RWPE2 (cell line): ENCODE data around the gene PIK3R2.
A peak's percentile ranks its signal among the peaks of the same experiment; 100 is the strongest.

ENCODE experiments used
- ATAC-seq: fragments of 200-7000 bp; cut with Tn5 transposase; 3 replicates; pipeline ENCODE4 v1.9.1; 2021; ENCODE audit warnings: low read depth
- DNase-seq: peaks from one replicate; pipeline ENCODE4 v3.0.0-alpha.2; 2020; ENCODE audit warnings: low spot score
- H3K27ac ChIP-seq: fragments of 450-650 bp; 2 replicates; pipeline ENCODE4 v1.5.1; 2017; ENCODE audit warnings: mild to moderate bottlenecking; ENCODE audit not compliant: poor library complexity, severe bottlenecking
- H3K27me3 ChIP-seq: fragments of 250-450 bp; sonication (Bioruptor Pico); 2 replicates; pipeline ENCODE4 v1.5.1; 2021; ENCODE audit warnings: mild to moderate bottlenecking, moderate library complexity; ENCODE audit not compliant: insufficient read depth, poor library complexity, severe bottlenecking
- H3K36me3 ChIP-seq: fragments of 250-450 bp; sonication (Bioruptor Pico); 2 replicates; pipeline ENCODE4 v1.5.1; 2020; ENCODE audit warnings: low read depth, mild to moderate bottlenecking, moderate library complexity
- H3K4me1 ChIP-seq: fragments of 250-450 bp; sonication (Bioruptor Pico); 2 replicates; pipeline ENCODE4 v1.5.1; 2021; ENCODE audit warnings: mild to moderate bottlenecking, moderate library complexity; ENCODE audit not compliant: insufficient read depth, poor library complexity, severe bottlenecking
- H3K4me3 ChIP-seq: fragments of 250-450 bp; sonication (Bioruptor Pico); 2 replicates; pipeline ENCODE4 v1.5.1; 2021; ENCODE audit warnings: mild to moderate bottlenecking, moderate library complexity; ENCODE audit not compliant: severe bottlenecking
- H3K9me3 ChIP-seq: fragments of 250-450 bp; sonication (Bioruptor Pico); 2 replicates; pipeline ENCODE4 v1.5.1; 2021; ENCODE audit warnings: mild to moderate bottlenecking, moderate library complexity; ENCODE audit not compliant: severe bottlenecking
- TF ChIP-seq, protein P1 (sequence below): fragments of 450-650 bp; IDR thresholded peaks from one replicate; pipeline ENCODE4 v1.5.1; 2017; ENCODE audit warnings: mild to moderate bottlenecking, moderate library complexity; ENCODE audit not compliant: poor library complexity, severe bottlenecking

PIK3R2 gene

DNA sequence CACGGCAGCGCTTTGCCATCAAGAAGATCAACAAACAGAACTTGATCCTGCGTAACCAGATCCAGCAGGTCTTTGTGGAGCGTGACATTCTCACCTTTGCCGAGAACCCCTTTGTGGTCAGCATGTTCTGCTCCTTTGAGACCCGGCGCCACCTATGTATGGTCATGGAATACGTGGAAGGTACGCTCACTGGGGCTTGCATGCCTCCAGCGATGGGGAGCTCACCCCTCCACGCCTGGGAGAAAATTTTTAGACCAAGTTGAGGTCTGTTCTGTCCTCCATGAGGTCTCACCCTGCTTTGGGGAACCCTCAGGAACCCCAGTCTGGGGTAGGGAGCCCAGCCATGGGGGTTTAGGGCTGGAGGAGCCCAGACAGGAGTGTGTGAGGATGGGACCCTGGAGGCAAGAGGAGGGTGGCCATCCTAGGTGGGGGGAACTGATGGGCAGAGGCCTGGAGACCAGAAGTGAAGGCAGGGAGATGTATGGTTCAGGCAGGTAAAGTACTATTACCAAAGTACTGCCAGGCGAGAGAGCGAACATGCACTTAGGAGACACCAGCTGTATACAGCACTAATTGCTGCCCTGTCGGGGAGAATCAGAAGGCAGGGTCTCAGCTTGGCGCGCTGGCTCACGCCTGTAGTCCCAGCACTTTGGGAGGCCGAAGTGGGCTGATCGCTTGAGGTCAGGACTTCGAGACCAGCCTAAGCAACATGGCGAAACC is 22.3 kb upstream of the PIK3R2 start:
- ATAC-seq (no peak), DNase-seq (no peak)
- no peak overlapping the region for H3K4me3 ChIP-seq
- no peak overlapping the region for H3K27ac ChIP-seq
- no peaks in the 10 kb centered on the region for H3K9me3 ChIP-seq
- H3K4me1 ChIP-seq = no peaks in the 10 kb centered on the region
- TF ChIP-seq, protein P1, sequence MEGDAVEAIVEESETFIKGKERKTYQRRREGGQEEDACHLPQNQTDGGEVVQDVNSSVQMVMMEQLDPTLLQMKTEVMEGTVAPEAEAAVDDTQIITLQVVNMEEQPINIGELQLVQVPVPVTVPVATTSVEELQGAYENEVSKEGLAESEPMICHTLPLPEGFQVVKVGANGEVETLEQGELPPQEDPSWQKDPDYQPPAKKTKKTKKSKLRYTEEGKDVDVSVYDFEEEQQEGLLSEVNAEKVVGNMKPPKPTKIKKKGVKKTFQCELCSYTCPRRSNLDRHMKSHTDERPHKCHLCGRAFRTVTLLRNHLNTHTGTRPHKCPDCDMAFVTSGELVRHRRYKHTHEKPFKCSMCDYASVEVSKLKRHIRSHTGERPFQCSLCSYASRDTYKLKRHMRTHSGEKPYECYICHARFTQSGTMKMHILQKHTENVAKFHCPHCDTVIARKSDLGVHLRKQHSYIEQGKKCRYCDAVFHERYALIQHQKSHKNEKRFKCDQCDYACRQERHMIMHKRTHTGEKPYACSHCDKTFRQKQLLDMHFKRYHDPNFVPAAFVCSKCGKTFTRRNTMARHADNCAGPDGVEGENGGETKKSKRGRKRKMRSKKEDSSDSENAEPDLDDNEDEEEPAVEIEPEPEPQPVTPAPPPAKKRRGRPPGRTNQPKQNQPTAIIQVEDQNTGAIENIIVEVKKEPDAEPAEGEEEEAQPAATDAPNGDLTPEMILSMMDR = no peak
- H3K27me3 ChIP-seq = no peaks in the 10 kb centered on the region
- H3K36me3 ChIP-seq = peaks cover 20% of the 10 kb centered on the region

DNA sequence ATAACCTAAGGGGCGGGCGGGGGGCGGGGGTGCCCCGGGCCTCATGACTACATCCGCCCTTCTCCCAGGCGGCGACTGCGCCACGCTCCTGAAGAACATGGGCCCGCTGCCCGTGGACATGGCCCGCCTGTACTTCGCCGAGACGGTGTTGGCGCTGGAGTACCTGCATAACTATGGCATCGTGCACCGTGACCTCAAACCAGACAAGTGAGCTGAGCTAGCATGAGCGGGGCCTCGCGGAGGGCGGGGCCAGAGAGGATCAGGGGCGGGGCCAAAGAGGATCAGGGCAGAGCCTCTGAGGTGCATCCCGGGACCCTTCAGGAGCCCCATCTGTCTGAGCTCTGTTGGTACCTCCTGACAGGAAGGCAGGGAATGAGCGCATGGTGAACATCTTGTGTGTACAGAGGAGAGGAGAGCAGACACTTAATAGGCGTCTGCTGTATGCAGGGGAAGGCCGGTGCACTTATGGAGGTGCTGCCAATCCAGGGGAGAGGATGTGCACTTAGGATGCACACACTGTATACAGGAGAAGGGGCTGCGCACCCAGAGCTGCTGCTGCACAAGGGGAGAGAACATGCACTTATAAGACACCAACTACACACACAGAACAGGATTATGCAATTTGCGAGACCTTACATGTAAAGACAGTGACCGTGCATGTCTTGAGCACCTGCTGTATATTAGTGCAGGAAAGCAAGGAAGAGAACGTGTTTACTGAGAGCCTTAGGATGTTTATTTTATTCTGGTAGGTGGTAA is 20.9 kb upstream of the PIK3R2 start:
- ATAC-seq = peak; percentile 41; the same call in 1 of the 3 replicates
- H3K27ac ChIP-seq = no peak overlapping the region
- TF ChIP-seq, protein P1 = no peak
- H3K4me3 ChIP-seq = no peak overlapping the region
- no peaks in the 10 kb centered on the region for H3K9me3 ChIP-seq
- no peaks in the 10 kb centered on the region for H3K4me1 ChIP-seq
- DNase-seq = no peak
- no peaks in the 10 kb centered on the region for H3K27me3 ChIP-seq
- H3K36me3 ChIP-seq = peaks cover 20% of the 10 kb centered on the region

DNA sequence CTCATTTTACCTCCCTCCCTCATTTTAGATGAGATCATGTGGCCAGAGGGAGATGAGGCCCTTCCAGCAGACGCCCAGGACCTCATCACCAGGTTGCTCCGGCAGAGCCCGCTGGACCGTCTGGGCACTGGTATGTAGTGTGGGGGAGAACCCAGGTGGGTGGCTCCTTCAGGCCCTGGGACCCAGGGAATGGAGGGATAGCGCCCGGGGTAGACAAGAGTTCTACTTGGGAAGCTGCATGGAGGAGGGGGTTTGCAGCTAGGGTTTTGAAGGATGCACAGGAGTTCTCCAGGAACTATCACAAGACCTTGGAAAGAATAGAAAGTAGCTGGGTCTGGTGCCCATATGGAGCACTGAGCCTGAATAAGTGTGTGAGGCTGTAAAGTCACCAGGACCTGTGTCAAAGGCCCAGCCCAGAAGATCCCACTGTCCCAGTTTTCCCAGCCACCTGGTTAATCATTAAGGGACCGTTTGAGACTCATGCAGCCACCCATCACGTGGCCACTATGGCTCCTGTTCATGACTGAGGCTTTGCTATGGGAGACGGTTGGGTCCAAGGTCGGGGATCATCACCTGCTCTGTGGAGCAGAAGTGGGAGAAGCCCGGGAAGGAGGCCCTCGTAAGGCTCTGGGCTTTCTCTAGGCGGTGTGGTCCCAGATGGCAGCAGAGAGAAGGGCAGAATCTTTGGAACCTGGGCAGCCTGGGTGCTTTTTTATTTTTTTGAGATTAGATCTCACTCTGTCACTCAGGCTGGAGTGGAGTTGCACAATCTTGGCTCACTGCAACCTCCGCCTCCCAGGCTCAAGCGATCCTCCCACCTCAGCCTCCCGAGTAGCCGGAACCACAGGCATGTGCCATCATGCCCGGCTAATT is 17.0 kb upstream of the PIK3R2 start:
- DNase-seq (no peak), ATAC-seq (no peak)
- H3K27ac ChIP-seq = no peak overlapping the region
- TF ChIP-seq, protein P1 = no peak
- peaks cover 27% of the 10 kb centered on the region for H3K36me3 ChIP-seq
- no peak overlapping the region for H3K4me3 ChIP-seq
- H3K9me3 ChIP-seq = no peaks in the 10 kb centered on the region
- no peaks in the 10 kb centered on the region for H3K27me3 ChIP-seq
- H3K4me1 ChIP-seq = no peaks in the 10 kb centered on the region

DNA sequence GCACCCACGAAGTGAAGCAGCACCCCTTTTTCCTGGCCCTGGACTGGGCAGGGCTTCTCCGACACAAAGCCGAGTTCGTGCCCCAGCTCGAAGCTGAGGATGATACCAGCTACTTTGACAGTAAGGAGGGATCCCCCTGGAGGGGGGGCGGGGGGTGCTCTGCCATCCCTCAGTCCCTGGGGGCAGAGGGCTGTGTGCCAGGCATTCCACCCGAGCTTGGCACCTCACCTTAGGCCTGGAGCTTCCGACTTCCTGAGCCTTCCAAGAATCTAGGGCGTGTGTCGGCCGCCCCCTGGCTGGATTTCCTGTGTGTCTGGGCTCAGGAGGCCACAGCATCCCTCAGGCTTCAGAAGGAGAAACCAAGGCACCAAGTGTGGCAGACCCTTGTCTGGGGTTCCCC is 15.7 kb upstream of the PIK3R2 start:
- DNase-seq = no peak
- Histone ChIP-seq H3K27ac (no peak overlapping the region), H3K27me3 (no peaks in the 10 kb centered on the region), H3K36me3 (peaks cover 31% of the 10 kb centered on the region), H3K4me1 (no peaks in the 10 kb centered on the region), H3K9me3 (no peaks in the 10 kb centered on the region), H3K4me3 (no peak overlapping the region)
- ATAC-seq = no peak
- TF ChIP-seq, protein P1 = no peak
